ENCODE results near the gene RAB15. TPM values are rescaled to one million over a fixed set of nuclear protein-coding genes. Genes with fewer than 3 reads are reported as not detected.

The RAB15 gene
- total and polyA plus RNA-seq, 2 donors: 10.4 to 11.4 TPM

DNA sequence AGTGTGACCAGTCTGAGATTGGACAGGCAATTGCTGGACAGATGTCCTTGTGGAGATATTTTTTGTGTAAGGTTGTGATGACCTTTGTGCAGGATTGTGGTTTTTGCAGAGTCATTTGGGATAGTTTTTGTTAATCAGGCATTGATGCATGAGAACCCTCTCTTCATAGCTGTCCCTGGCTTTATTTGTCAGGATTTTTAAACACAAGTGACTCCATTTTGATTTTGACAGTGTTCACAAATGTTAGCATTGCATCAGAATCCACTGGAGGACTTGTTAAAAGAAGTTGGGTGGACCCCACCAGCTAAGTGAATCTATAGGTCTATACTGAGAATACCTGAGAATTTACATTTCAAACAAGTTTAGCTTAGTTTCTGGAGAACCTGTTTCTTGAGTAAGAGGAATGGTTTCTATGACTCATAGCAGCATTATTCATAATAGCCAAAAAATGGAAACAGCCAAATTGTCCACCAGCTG is 26.4 kb upstream of the RAB15 start:
- no peak overlapping the region for H3K27ac ChIP-seq (ENCODE audit: low read depth)
- no peak for DNase-seq (ENCODE audit: extremely low spot score)
- no peak overlapping the region for H3K4me3 ChIP-seq (ENCODE audit: low read depth, low read length)
- H3K4me1 ChIP-seq (ENCODE audit: insufficient read depth): no peaks in the 10 kb centered on the region
- no peaks in the 10 kb centered on the region for H3K36me3 ChIP-seq (ENCODE audit: insufficient read depth)

DNA sequence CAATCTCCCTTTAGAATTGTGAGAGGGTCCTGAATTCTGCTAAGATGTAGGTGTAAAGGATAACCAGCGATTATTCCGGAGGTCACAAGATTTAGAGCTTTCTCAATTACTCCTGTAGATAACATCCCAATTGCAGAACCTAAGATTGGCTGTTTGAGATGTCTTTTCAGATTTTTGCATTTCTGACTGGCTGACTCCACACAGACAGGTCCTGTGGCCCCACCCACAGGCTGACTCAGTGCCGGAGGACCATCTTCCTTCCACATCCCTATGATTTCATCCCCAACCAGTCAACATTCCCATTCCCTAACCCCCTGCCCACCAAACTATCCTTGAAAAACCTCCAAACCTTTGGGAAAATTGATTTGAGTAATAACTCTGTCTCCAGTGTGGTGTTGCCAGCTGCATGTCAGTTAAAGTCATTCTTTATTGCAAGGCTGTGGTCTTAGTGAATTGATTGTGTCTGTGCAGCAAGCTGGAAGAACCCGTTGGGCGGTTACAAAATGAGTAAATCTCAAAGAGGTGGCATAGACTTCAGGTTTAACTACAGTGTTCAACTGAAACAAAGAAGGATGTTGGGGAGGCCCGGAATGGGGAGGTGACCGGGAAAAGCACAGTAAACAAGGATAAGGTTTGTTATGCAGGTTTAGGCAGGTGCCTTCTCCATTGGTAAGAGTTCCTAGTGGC is 25.1 kb upstream of the RAB15 start:
- WGBS: 91% methylated on average over 7 of the region's 7 CpGs
- no peak overlapping the region for H3K4me3 ChIP-seq (ENCODE audit: low read depth, low read length)
- H3K4me1 ChIP-seq (ENCODE audit: insufficient read depth): no peaks in the 10 kb centered on the region
- H3K36me3 ChIP-seq (ENCODE audit: insufficient read depth): no peaks in the 10 kb centered on the region
- no peak for DNase-seq (ENCODE audit: extremely low spot score)
- peak overlapping the region; percentile 14 for H3K27ac ChIP-seq (ENCODE audit: low read depth)

DNA sequence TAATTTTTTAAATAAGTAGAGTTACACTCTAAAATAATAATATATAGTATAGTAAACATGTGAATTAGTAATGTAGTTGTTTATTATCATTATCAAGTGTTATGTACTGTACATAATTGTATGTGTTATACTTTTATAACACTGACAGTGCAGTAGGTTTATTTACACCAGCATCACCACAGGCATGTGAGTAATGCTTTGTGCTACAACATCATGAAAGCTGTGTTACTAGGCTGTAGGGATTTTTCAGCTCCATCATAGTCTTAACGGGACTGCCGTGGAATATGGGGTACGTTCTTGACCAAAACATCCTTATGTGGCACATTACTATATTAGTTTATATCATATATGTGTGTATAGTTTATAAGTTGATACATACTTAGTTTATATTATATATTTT is 23.2 kb upstream of the RAB15 start:
- no peaks in the 10 kb centered on the region for H3K4me1 ChIP-seq (ENCODE audit: insufficient read depth)
- WGBS: 88% methylated on average over 3 of the region's 3 CpGs
- H3K4me3 ChIP-seq (ENCODE audit: low read depth, low read length): no peak overlapping the region
- DNase-seq (ENCODE audit: extremely low spot score): no peak
- H3K27ac ChIP-seq (ENCODE audit: low read depth): no peak overlapping the region
- H3K36me3 ChIP-seq (ENCODE audit: insufficient read depth): no peaks in the 10 kb centered on the region

DNA sequence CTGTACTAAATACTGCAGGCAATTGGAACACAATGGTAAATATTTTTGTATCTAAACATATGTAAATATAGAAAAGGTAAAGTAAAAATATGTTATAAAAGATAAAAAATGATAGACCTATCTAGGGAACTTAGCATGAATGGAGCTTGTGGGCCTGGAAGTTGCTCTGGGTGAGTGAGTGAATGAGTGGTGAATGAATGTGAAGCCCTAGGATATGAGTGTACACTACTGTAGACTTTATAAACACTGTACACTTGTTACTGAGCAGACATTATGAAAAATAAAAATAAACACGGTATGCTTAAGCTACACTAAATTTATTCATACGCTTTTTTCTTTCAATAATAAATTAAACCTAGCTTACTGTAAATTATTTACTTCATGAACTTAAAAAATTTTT is 22.4 kb upstream of the RAB15 start:
- Histone ChIP-seq H3K4me3 (ENCODE audit: low read depth, low read length) (no peak overlapping the region), H3K4me1 (ENCODE audit: insufficient read depth) (no peaks in the 10 kb centered on the region), H3K27ac (ENCODE audit: low read depth) (no peak overlapping the region), H3K36me3 (ENCODE audit: insufficient read depth) (no peaks in the 10 kb centered on the region)
- 95% methylated on average over 2 of the region's 2 CpGs for WGBS
- no peak for DNase-seq (ENCODE audit: extremely low spot score)

DNA sequence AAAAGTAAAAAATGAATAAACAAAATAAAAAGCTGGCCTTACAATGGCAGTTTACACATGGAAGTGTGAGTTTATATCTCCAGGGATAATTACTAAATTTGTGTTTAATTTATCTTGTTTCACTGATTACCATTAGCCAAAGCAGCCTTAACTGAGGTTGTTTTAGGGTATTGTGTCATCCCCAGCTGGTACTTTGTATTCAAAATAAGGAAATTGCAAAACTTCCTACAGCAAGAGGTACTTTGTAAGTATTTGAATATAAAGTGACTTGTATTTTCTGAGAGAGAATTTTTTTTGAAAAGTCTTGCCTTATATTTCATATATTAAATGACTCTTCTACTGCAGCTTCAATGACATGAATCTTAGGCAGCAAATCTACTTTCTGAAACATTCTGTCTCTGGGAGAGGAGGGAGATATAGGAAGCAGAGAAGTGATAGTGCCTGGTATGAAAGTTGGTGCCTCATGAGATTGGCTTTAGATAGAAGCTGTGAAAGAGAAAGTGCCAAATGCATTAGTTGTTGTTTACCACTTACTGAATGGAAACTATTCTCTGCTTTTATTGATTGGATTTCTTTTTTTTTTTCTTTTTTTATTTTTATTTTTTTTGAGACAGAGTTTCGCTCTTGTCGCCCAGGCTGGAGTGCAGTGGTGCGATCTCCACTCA is 21.3 kb upstream of the RAB15 start:
- 96% methylated on average over 3 of the region's 3 CpGs for WGBS
- DNase-seq (ENCODE audit: extremely low spot score): no peak
- no peaks in the 10 kb centered on the region for H3K4me1 ChIP-seq (ENCODE audit: insufficient read depth)
- H3K4me3 ChIP-seq (ENCODE audit: low read depth, low read length): no peak overlapping the region
- H3K27ac ChIP-seq (ENCODE audit: low read depth): no peak overlapping the region
- no peaks in the 10 kb centered on the region for H3K36me3 ChIP-seq (ENCODE audit: insufficient read depth)

DNA sequence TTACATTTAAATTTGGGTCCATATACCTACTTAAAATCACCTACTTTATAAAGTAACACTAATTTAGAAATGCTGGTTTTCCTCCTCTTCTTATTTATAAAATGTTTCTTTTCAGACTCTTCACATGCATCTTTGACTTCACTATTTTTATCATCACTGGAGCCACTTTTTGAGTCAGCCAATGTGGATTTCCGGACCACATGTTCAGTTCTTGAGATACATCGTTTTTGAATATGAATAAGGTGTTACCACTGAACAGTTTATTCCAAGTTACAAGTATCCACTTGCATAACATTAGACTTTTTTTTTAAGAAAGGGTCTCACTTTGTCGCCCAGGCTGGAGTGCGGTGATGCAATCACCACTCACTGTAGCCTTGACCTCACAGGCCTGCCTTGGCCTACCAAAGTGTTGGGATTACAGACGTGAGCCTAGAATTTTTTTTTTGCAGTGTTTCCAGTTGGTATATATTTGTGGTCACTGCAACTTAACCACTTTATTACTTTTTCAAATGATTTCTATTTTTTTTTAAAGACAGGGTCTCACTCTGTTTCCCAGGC is 20.3 kb upstream of the RAB15 start:
- Histone ChIP-seq H3K4me3 (ENCODE audit: low read depth, low read length) (no peak overlapping the region), H3K4me1 (ENCODE audit: insufficient read depth) (no peaks in the 10 kb centered on the region), H3K27ac (ENCODE audit: low read depth) (no peak overlapping the region), H3K36me3 (ENCODE audit: insufficient read depth) (no peaks in the 10 kb centered on the region)
- DNase-seq (ENCODE audit: extremely low spot score): no peak
- 85% methylated on average over 5 of the region's 5 CpGs for WGBS

DNA sequence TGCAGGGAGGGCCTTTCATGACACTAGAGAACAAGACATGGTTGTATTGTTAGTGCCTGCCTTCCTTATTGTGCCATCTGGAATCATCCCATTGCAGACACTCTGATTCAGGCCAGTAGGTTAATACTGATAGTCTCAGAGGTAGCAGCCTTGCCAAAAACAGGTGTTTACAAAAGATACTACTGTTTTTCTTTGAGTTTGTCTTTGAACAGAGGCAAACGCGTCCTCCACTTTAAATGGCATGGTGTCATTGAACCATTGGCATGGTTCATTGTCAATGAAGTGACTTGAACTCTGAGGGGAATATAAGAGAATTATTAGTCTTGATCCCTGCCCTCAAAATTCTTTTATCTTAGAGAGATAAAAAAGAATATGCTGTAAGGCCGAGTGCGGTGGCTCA is 18.8 kb upstream of the RAB15 start:
- Histone ChIP-seq H3K4me1 (ENCODE audit: insufficient read depth) (no peaks in the 10 kb centered on the region), H3K36me3 (ENCODE audit: insufficient read depth) (no peaks in the 10 kb centered on the region), H3K27ac (ENCODE audit: low read depth) (no peak overlapping the region), H3K4me3 (ENCODE audit: low read depth, low read length) (no peak overlapping the region)
- no peak for DNase-seq (ENCODE audit: extremely low spot score)
- WGBS: 94% methylated on average over 4 of the region's 4 CpGs

DNA sequence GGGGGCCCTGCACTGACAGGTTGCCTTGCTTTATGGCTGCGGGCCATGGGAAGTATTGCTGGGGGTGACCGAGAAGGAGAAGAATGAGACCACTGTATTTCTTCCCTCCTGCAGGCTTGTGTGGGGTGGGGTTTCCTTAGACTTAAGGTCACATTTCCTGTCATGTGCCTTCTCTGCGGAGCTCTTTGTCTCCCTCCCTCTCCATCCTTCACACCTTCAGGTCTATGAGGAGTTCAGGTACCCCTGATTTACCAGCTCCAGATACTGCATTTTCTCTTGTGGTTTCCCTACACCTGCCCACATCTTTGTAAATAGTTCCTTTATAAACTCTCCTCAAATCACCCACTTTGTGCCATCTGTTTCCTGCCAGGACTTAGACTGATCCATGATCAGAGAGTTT is 18.2 kb upstream of the RAB15 start:
- no peaks in the 10 kb centered on the region for H3K4me1 ChIP-seq (ENCODE audit: insufficient read depth)
- H3K36me3 ChIP-seq (ENCODE audit: insufficient read depth): no peaks in the 10 kb centered on the region
- no peak overlapping the region for H3K27ac ChIP-seq (ENCODE audit: low read depth)
- H3K4me3 ChIP-seq (ENCODE audit: low read depth, low read length): no peak overlapping the region
- no peak for DNase-seq (ENCODE audit: extremely low spot score)
- WGBS: 76% methylated on average over 3 of the region's 3 CpGs

DNA sequence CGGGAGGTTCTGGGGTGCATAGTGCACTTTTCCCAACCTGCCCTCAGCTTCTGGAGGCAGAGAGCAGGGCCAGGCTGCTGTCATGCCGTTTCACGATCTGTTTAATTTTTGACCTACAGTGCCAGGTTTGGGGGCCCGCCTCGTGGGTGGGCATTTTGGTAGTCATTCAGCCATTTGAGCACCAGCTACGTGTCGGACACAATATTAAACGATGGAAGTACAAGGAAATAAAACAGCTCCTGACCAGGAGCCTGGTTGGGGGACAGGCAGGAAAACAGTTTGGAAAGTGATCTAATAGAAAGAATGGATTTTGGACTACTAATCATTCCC is 15.3 kb upstream of the RAB15 start:
- H3K36me3 ChIP-seq (ENCODE audit: insufficient read depth): no peaks in the 10 kb centered on the region
- 1% methylated on average over 8 of the region's 8 CpGs for WGBS

DNA sequence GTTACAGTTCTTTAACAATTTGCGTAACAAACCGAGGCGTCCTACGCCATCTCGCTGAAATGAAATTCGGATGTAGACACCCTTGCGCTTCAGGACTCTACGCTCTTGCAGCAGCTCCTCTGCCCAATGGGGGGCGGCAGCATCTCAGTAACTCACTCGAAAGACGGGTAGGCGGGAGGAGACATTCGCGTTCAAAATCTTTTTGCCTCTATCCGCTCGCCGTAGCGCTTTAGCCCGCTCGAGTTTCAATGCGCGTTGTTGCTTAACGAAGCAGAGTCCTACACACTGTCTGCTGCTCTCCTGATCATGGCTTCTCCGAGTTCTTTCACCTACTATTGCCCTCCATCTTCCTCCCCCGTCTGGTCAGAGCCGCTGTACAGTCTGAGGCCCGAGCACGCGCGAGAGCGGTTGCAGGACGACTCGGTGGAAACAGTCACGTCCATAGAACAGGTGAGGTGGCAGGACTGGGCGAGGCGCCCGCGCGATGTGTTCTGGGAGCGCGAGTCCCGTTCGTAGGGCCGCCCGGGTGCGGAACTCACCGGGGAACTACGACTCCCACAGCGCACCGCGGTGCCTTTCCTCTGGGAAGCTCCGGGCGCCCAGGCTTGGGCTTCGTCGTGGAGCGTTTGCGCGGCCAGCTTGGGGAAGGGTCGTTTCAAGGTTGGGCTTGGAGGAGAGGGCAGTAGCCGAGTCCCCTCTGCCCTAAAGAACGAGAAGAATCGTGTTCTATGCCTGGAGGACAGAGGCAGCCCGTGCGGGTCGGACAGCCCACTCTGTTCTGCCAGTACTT is 14.7 kb upstream of the RAB15 start, which contains the start of gene FNTB:
Gene FNTB (plus strand): TSS at position 248 of the 790 bp plus-strand sequence. CDS start 59 bp downstream, at position 307.
- WGBS: under 1% methylated on average over 65 of the region's 65 CpGs
- Histone ChIP-seq H3K4me1 (ENCODE audit: insufficient read depth) (no peaks in the 10 kb centered on the region), H3K27ac (ENCODE audit: low read depth) (peak within 1 kb of the TSS; percentile 65), H3K4me3 (ENCODE audit: low read depth, low read length) (peak within 1 kb of the TSS; percentile 55), H3K36me3 (ENCODE audit: insufficient read depth) (no peaks in the 10 kb centered on the region)
- peak; percentile 96 for DNase-seq (ENCODE audit: extremely low spot score)

More for the DNA sequence above, 15.3 kb upstream of the RAB15 start:
- DNase-seq (ENCODE audit: extremely low spot score): no peak
- no peaks in the 10 kb centered on the region for H3K4me1 ChIP-seq (ENCODE audit: insufficient read depth)
- H3K27ac ChIP-seq (ENCODE audit: low read depth): peak overlapping the region; percentile 52
- peak overlapping the region; percentile 55 for H3K4me3 ChIP-seq (ENCODE audit: low read depth, low read length)

DNA sequence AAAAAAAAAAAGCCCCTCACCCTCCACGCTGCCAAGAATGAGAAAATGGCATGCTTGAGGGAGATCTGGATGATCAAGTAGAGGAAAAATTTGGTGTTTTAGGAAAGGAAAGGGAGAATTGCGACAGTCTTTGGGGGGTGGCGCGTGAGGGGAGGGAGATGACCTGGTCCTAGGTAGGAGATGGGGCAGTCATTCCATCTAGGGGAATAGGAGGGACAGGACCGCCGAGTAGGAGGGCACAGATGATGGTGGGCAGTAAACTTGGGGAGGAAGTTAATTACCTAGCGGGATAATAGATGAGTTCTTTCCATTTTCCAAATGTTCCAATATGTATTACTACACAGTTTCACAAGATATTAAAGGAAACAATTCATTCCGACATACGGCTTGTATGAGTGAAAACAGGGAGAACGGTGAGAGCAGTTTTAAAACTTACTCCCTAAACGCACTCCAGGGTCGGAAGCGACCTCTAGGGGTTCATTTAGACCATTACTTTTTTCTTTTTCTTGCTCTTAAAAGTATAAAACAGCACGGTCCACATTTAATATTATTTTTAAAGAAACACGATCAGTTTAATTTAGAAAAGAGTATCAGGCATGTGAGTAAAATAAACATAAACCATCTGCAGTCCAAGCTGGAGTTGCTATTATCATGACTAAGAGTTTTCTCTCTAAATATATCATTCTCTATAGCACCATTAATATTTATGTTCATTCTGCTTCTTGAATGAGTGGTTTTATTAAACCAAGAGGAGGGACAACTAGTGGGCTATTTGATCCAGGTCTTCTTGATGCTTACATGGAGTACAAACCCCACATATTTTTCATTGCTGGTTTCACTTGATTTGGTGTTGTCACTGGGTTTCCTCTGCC is 11.5 kb upstream of the RAB15 start:
- Histone ChIP-seq H3K36me3 (ENCODE audit: insufficient read depth) (no peaks in the 10 kb centered on the region), H3K27ac (ENCODE audit: low read depth) (no peak overlapping the region), H3K4me3 (ENCODE audit: low read depth, low read length) (no peak overlapping the region), H3K4me1 (ENCODE audit: insufficient read depth) (no peaks in the 10 kb centered on the region)
- DNase-seq (ENCODE audit: extremely low spot score): no peak
- WGBS: 7% methylated on average over 15 of the region's 15 CpGs

DNA sequence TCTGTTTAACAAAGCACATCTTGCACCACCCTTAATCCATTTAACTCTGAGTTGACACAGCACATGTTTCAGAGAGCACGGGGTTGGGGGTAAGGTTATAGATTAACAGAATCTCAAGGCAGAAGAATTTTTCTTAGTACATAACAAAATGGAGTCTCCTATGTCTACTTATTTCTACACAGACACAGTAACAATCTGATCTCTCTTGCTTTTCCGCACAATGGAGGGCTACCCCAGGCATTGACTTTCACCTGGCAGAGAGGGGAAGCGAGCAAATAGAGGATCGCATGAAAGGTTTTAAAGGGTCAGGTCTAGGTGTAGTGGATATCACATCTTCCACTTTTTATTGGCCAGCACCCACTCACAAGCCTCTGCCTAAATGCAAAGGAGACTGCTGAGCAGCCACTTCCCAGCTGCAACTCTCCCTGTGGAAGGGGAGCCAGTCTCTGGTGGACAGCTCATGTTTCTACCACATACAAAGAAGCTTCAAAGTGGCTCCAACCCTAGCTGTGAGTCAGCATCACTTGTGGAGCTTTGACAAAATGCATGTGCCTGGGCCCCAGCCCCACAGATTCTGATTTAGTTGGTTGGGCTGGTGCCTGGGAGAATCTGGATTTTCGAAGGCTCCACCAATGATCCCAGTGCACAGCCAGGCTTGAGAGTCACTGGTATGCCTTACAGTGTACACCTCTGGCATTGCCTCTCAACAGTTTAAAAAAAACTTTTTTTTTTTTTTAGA is 7.4 kb upstream of the RAB15 start:
- no peak for DNase-seq (ENCODE audit: extremely low spot score)
- peak overlapping the region; percentile 17 for H3K27ac ChIP-seq (ENCODE audit: low read depth)
- H3K36me3 ChIP-seq (ENCODE audit: insufficient read depth): no peaks in the 10 kb centered on the region
- H3K4me1 ChIP-seq (ENCODE audit: insufficient read depth): no peaks in the 10 kb centered on the region
- 82% methylated on average over 5 of the region's 5 CpGs for WGBS
- no peak overlapping the region for H3K4me3 ChIP-seq (ENCODE audit: low read depth, low read length)

All from urinary bladder (tissue), 4 donors.